Mesothelial cell of epicardium (in vitro differentiated cells): ENCODE data around the gene HECW1. TPM values are rescaled to one million over a fixed set of nuclear protein-coding genes. Genes with fewer than 3 reads are reported as not detected.

ENCODE experiments used
- DNase-seq, 2 experiments: peaks; one replicate each; pipeline ENCODE4 v3.0.0; 2021; ENCODE audit warnings: low spot score in 2 of 2; ENCODE audit not compliant: unreplicated experiment in 2 of 2
- H3K27ac Mint-ChIP-seq: 2 replicates; pipeline ENCODE4 v1.8.0; 2021; ENCODE audit warnings: mixed read lengths
- H3K27me3 Mint-ChIP-seq: 2 replicates; pipeline ENCODE4 v1.8.0; 2021; ENCODE audit warnings: low read depth, mixed read lengths
- H3K36me3 Mint-ChIP-seq: 2 replicates; pipeline ENCODE4 v1.8.0; 2021; ENCODE audit warnings: mixed read lengths
- H3K4me1 Mint-ChIP-seq: 2 replicates; pipeline ENCODE4 v1.8.0; 2021; ENCODE audit warnings: mixed read lengths
- H3K4me3 Mint-ChIP-seq: 2 replicates; pipeline ENCODE4 v1.8.0; 2021; ENCODE audit warnings: mild to moderate bottlenecking, moderate library complexity, mixed read lengths
- H3K9me3 Mint-ChIP-seq: 2 replicates; pipeline ENCODE4 v1.8.0; 2021; ENCODE audit warnings: mixed read lengths
- total RNA-seq: library from RNA; stranded (reverse); gene quantifications from 3 replicates; pipeline ENCODE4 v1.2.1, GENCODE V29; 2021
- TF ChIP-seq, protein P1 (sequence below): fragments of 200-600 bp; sonication (generic); IDR thresholded peaks from one replicate; pipeline ENCODE4 v1.5.0; 2021; ENCODE audit warnings: antibody characterized with exemption; ENCODE audit not compliant: unreplicated experiment

The HECW1 gene
- total RNA-seq, 1 donor from 2014 or later = 1.4 TPM

DNA sequence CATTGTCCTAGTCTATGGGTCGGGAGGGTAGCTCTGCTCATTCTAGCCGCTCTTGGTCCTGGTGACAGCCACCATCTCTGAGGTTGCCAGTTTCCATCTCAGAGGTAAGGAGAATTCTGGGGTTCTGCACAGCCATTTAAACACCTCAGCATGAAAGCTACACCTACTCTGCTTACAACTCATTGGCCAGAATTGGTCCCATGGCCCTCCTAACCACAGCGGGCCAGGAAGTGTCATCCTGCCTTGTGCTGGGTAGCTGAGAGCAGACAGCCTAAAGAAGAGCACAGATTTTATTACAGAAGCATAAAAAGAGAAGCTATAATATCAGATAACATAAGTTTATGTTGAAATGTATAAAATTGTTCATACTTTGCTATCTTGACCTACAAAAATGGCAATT is 152.7 kb downstream of the HECW1 start:
- no peaks in the 10 kb centered on the region for H3K4me1 Mint-ChIP-seq
- no peak overlapping the region for H3K27ac Mint-ChIP-seq
- no peaks in the 10 kb centered on the region for H3K36me3 Mint-ChIP-seq
- DNase-seq = no peak
- no peaks in the 10 kb centered on the region for H3K27me3 Mint-ChIP-seq
- H3K9me3 Mint-ChIP-seq = peaks cover 9% of the 10 kb centered on the region
- no peak overlapping the region for H3K4me3 Mint-ChIP-seq
- TF ChIP-seq, protein P1, sequence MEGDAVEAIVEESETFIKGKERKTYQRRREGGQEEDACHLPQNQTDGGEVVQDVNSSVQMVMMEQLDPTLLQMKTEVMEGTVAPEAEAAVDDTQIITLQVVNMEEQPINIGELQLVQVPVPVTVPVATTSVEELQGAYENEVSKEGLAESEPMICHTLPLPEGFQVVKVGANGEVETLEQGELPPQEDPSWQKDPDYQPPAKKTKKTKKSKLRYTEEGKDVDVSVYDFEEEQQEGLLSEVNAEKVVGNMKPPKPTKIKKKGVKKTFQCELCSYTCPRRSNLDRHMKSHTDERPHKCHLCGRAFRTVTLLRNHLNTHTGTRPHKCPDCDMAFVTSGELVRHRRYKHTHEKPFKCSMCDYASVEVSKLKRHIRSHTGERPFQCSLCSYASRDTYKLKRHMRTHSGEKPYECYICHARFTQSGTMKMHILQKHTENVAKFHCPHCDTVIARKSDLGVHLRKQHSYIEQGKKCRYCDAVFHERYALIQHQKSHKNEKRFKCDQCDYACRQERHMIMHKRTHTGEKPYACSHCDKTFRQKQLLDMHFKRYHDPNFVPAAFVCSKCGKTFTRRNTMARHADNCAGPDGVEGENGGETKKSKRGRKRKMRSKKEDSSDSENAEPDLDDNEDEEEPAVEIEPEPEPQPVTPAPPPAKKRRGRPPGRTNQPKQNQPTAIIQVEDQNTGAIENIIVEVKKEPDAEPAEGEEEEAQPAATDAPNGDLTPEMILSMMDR = no peak

DNA sequence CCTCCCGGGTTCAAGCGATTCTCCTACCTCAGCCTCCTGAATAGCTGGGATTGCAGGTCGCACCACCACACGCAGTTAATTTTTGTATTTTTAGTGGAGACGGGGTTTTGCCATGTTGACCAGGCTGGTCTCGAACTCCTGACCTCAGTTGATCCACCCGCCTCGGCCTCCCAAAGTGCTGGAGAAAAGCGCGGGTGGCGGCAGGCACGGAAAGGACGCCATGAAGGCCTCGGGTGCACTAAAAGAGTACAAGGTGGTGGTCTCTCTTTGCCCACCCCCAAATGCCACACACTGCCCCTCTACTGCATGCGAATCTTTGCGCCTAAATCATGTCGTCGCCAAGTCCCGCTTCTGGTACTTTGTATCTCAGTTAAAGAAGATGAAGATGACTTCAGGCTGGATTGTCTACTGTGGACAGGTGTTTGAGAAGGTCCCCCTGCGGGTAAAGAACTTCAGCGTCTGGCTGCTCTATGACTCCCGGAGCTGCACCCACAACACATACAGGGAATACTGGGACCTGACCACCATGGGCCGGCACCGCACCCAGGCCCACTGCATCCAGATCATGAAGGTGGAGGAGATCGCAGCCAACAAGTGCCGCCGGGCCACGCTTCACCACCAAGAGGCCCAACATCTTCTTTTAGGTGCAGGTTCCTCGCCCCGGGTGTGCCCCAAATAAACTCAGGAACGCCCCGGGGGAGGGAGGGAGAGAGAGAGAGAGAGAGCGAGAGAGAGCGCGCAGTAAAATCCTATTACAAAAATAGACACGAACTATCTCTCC is 161.7 kb downstream of the HECW1 start:
- Mint-ChIP-seq H3K4me1 (peaks cover 17% of the 10 kb centered on the region), H3K4me3 (no peak overlapping the region), H3K27ac (no peak overlapping the region), H3K36me3 (peaks cover 12% of the 10 kb centered on the region), H3K27me3 (no peaks in the 10 kb centered on the region), H3K9me3 (peaks cover 24% of the 10 kb centered on the region)
- TF ChIP-seq, protein P1 = no peak
- no peak for DNase-seq

DNA sequence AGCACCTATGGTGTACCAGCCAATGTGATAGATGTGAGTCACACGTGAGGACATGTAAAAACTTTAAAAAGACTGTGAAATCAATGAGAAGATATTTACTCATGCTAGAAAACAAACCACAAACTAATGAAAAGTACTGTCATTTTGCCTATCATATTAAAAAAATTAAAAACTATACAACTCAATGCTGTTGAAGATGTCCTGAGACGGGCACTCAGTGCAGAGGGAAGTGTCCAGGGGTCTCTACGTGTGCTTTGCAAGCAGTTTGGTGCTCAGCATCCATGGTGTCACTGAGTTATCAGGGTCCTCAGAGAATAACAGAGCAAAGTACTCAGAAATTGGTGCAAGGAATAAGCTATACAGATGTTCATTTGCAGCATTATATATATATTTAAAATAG is 162.3 kb downstream of the HECW1 start:
- H3K9me3 Mint-ChIP-seq = peaks cover 24% of the 10 kb centered on the region

DNA sequence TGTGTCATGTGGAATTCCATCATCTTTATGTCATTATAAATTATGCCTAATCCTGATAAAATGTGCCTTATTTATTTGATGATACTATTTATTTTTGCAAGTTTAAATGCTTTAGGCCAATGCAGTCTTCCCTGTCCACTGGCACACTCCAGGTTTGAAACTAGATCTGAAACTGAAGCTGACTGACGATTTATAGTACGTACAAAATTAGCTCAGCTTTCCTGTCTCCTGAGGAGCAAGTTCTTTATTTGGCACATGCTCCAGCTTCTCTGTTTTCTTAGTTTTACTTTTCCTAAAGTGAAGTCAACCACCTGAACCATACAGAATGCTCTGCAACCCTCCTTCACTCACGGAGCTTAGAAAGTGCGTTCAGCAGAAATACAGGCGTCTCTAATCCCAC is 164.1 kb downstream of the HECW1 start:
- peaks cover 10% of the 10 kb centered on the region for H3K36me3 Mint-ChIP-seq
- H3K9me3 Mint-ChIP-seq = peaks cover 14% of the 10 kb centered on the region
- no peak for DNase-seq
- TF ChIP-seq, protein P1 = no peak
- no peak overlapping the region for H3K27ac Mint-ChIP-seq
- H3K4me1 Mint-ChIP-seq = peaks cover 30% of the 10 kb centered on the region
- no peak overlapping the region for H3K4me3 Mint-ChIP-seq
- H3K27me3 Mint-ChIP-seq = no peaks in the 10 kb centered on the region

More for the DNA sequence above, 162.3 kb downstream of the HECW1 start:
- Mint-ChIP-seq H3K27ac (no peak overlapping the region), H3K4me3 (no peak overlapping the region), H3K27me3 (no peaks in the 10 kb centered on the region), H3K4me1 (peaks cover 21% of the 10 kb centered on the region), H3K36me3 (peaks cover 12% of the 10 kb centered on the region)
- no peak for DNase-seq
- TF ChIP-seq, protein P1 = no peak

DNA sequence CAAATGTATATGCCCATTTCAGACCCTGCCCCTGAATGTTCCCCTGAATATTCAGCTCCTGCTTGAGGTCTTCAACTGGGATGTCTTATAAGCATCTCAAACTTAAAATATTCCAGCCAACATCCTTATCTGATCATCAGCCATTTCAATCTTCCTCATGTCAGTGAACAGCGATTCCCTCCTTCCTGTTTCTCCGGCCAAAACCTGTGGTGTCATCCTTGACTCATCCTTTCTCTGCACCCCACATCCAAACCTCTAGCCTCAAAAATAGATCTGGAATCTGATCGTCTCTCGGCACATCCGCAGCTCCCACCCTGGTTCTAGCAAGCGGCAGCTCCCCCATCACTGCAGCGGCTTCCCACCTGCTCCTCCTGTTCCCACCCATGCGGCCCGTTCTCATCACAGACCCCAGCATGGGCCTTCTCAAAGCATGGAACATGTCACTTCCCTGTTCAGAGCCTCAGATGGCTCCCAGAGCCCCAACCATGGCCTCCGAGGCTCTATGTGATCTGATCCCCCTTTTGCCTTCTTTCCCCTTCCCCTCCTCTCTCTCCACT is 165.7 kb downstream of the HECW1 start:
- no peak for DNase-seq
- Mint-ChIP-seq H3K4me3 (no peak overlapping the region), H3K4me1 (peaks cover 30% of the 10 kb centered on the region), H3K27ac (no peak overlapping the region), H3K9me3 (no peaks in the 10 kb centered on the region), H3K27me3 (no peaks in the 10 kb centered on the region), H3K36me3 (no peaks in the 10 kb centered on the region)
- TF ChIP-seq, protein P1 = no peak
